Left hindlimb (tissue), 1 donor: ENCODE results near the gene DHPS.
"Not testable (repeated sequence)": the region's sequence is repeated elsewhere in the genome, so short reads cannot be mapped to it uniquely, and the experiment has no call there.

ENCODE experiments used
- DNase-seq: peaks from one replicate; pipeline ENCODE4 v3.0.0-alpha.2; 2018

DHPS gene

GRCh38 chr19:12670159-12670928 is 11.3 kb downstream of the DHPS start:
- DNase-seq: peak; percentile 32

GRCh38 chr19:12669270-12670158 is 12.2 kb downstream of the DHPS start:
- peak; percentile 86 for DNase-seq

GRCh38 chr19:12668932-12669269 is 12.8 kb downstream of the DHPS start:
- DNase-seq: peak; percentile 76

- DNase-seq: no peak
These were observed 13.3 kb downstream of the DHPS start for GRCh38 chr19:12668346-12668745.

GRCh38 chr19:12667731-12668302 is 13.9 kb downstream of the DHPS start:
- DNase-seq: no peak

- DNase-seq: peak; percentile 84
These were observed 15.2 kb downstream of the DHPS start, which contains the start of the genes MAN2B1 and WDR83 for GRCh38 chr19:12666265-12667048. Gene MAN2B1, minus strand, starts transcription at chr19:12666742. Its CDS starts 41 bp downstream, at chr19:12666701. Gene WDR83, plus strand, starts transcription at chr19:12666807. Its CDS starts 2,984 bp downstream, at chr19:12669791.

- DNase-seq: no peak
These were observed 15.9 kb downstream of the DHPS start for GRCh38 chr19:12665671-12666264.

- no peak for DNase-seq
These were observed 16.5 kb downstream of the DHPS start for GRCh38 chr19:12665281-12665573.

GRCh38 chr19:12664406-12665280 is 17.0 kb downstream of the DHPS start:
- DNase-seq: no peak

- DNase-seq: peak; percentile 0
These were observed 20.7 kb downstream of the DHPS start for GRCh38 chr19:12660980-12661379.

GRCh38 chr19:12657966-12658365 is 23.7 kb downstream of the DHPS start:
- no peak for DNase-seq

- DNase-seq: no peak
These were observed 24.6 kb downstream of the DHPS start for GRCh38 chr19:12656899-12657571.

- no peak for DNase-seq
These were observed 26.1 kb downstream of the DHPS start for GRCh38 chr19:12655546-12655945.

- no peak for DNase-seq
These were observed 29.5 kb downstream of the DHPS start for GRCh38 chr19:12652219-12652618.

GRCh38 chr19:12649941-12650340 is 31.7 kb downstream of the DHPS start:
- no peak for DNase-seq

GRCh38 chr19:12648088-12648487 is 33.6 kb downstream of the DHPS start:
- DNase-seq: no peak

GRCh38 chr19:12647490-12648071 is 34.1 kb downstream of the DHPS start:
- no peak for DNase-seq

- no peak for DNase-seq
These were observed 34.6 kb downstream of the DHPS start for GRCh38 chr19:12647047-12647446.

- DNase-seq: no peak
These were observed 35.1 kb downstream of the DHPS start for GRCh38 chr19:12646551-12646950.

GRCh38 chr19:12643716-12644115 is 38.0 kb downstream of the DHPS start:
- DNase-seq: not testable (repeated sequence)
